Left lung (tissue), 10 donors: Measurements from ENCODE around the gene WDR59. TPM values are rescaled to one million over a fixed set of nuclear protein-coding genes. Genes with fewer than 3 reads are reported as not detected.
"Not testable (repeated sequence)": the region's sequence is repeated elsewhere in the genome, so short reads cannot be mapped to it uniquely, and the experiment has no call there.

Experiments
- ATAC-seq: fragments of 200-7000 bp; cut with Tn5 transposase; one replicate; pipeline ENCODE4 v1.9.1; 2020; ENCODE audit warnings: moderate library complexity
- DNase-seq, 4 donors: peaks; one replicate each; pipeline ENCODE4 v3.0.0-alpha.2; 2013 to 2020
- H3K27ac ChIP-seq, 2 donors: fragments of 200-600 bp; sonication (generic) in 1 of 2; one replicate each; pipeline versions ENCODE4 v1.5.0 to v1.8.0; 2020 to 2021
- H3K27me3 ChIP-seq, 2 donors: fragments of 200-600 bp; sonication (generic) in 1 of 2; one replicate each; pipeline versions ENCODE4 v1.5.0 to v1.8.0; 2020 to 2021
- H3K36me3 ChIP-seq, 2 donors: fragments of 200-600 bp; sonication (generic) in 1 of 2; one replicate each; pipeline versions ENCODE4 v1.5.0 to v1.8.0; 2020 to 2021
- H3K4me1 ChIP-seq, 2 donors: fragments of 200-600 bp; one replicate each; pipeline ENCODE4 v1.8.0; 2021
- H3K4me3 ChIP-seq, 2 donors: fragments of 200-600 bp; sonication (generic) in 1 of 2; one replicate each; pipeline versions ENCODE4 v1.5.0 to v1.8.0; 2020 to 2021; ENCODE audit warnings: mild to moderate bottlenecking in 1 of 2
- H3K9me3 ChIP-seq, 2 donors: fragments of 200-600 bp; sonication (generic) in 1 of 2; one replicate each; pipeline versions ENCODE4 v1.5.0 to v1.8.0; 2020 to 2021
- intact Hi-C, 2 donors: fragments of 100-400 bp; cut with DNase I; formaldehyde crosslinking; loops; one replicate each; pipeline versions ENCODE4 v1.11.2 to v1.14.2; 2022
- polyA plus RNA-seq, 6 donors: library from polyadenylated mRNA; unstranded; fragments of 120-200 nt; gene quantifications; one replicate each; pipeline ENCODE4 v1.2.1, GENCODE V29; 2013; ENCODE audit not compliant: insufficient read length in 6 of 6
- total RNA-seq, 2 donors: library from RNA; stranded (reverse); fragmentation: NEBNext Ultra II Directional; extraction: Animal tissue kit (Norgen Biotek cat#: 25700); gene quantifications; one replicate each; pipeline ENCODE4 v1.2.1, GENCODE V29; 2021
- TF ChIP-seq, protein P1 (sequence below), 2 donors: fragments of 200-600 bp; sonication (generic) in 1 of 2; IDR thresholded peaks; one replicate each; pipeline versions ENCODE4 v1.5.0 to v1.8.0; 2021; ENCODE audit warnings: antibody characterized with exemption in 2 of 2
- donor health status: DM: no; HTN: yes; CAD: no.
- donor health status: DM: no; HTN: no; CAD: no.

WDR59 gene
- total and polyA plus RNA-seq, 8 donors, result 46.9 to 113 (median 97.6) TPM

DNA sequence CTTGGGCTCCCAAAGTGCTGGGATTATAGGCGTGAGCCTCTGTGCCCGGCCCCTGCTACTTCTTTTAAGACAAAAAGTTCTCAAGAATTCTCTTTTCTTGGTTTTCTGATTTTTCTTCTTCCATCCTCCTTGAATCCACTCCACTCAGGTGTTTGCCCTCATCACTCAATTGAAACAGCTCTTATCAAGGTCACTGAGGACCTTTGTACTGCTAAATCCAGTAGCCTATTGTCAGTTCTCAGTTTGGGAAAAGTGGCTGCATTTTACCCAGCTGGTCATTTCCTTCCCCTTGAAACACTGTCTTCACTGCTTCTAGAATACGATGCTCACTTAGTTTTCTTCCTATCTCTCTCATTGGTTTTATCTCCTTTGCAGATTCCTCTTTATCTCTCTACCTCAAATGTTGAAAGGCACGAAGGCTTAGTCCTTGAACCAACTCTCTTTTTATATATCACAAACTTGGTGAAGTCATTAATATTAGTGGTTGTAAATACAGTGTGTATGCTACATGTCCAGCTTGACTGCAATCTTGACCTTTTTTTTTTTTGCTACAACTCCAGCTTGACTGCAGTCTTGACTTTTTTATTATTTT, 43.7 kb upstream of the WDR59 start:
- TF ChIP-seq, protein P1, sequence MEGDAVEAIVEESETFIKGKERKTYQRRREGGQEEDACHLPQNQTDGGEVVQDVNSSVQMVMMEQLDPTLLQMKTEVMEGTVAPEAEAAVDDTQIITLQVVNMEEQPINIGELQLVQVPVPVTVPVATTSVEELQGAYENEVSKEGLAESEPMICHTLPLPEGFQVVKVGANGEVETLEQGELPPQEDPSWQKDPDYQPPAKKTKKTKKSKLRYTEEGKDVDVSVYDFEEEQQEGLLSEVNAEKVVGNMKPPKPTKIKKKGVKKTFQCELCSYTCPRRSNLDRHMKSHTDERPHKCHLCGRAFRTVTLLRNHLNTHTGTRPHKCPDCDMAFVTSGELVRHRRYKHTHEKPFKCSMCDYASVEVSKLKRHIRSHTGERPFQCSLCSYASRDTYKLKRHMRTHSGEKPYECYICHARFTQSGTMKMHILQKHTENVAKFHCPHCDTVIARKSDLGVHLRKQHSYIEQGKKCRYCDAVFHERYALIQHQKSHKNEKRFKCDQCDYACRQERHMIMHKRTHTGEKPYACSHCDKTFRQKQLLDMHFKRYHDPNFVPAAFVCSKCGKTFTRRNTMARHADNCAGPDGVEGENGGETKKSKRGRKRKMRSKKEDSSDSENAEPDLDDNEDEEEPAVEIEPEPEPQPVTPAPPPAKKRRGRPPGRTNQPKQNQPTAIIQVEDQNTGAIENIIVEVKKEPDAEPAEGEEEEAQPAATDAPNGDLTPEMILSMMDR (IDR thresholded peaks at IDR 0.05), result no peak
- DNase-seq, result no peak
- Histone ChIP-seq H3K27ac (no peak overlapping the region), H3K4me1 (peaks cover 0 to 37% of the 10 kb centered on the region in 2 donors), H3K36me3 (no peaks in the 10 kb centered on the region), H3K4me3 (no peak overlapping the region), H3K27me3 (no peaks in the 10 kb centered on the region), H3K9me3 (no peaks in the 10 kb centered on the region)
- no peak for ATAC-seq
- intact Hi-C loops, result no loop called here

DNA sequence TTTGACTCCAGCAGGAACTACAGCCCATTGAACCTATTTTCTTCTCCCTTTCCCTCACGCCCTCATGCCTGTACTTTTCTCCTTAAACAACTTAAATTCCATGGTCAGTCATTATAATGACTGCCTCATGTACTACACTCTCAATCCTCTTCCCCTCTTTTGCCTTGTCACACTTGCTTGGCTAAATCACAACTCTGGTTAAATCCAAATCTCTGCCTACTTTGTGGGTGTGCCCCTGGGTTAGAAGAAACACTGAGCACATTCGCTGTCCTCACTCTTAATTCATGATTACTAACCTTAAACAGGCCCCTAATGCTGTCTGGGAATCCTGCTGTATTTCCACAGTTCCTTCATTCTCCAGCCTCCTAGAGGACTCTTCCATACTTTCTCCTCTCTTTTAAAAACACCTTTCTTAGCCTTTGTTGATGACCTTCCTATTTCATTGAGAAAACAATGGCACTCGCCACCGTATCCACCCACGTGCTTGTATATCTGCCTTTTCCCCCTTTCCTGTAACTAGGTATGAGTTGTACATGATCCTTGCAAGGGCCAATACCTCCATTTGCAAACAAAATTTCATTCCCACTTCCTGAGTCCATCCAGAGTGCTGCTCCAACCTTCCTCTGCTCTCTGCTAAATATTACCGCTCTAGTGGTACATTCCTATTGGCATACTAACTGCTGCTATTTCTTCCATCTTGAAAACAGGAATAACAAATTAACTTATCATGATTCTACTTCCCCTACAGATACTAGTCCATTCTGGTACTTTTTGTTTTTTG, 42.8 kb upstream of the WDR59 start:
- DNase-seq (no peak), ATAC-seq (no peak)
- no peak overlapping the region for H3K4me3 ChIP-seq
- H3K4me1 ChIP-seq, result peaks cover 0 to 37% of the 10 kb centered on the region in 2 donors
- H3K9me3 ChIP-seq, result no peaks in the 10 kb centered on the region
- no peaks in the 10 kb centered on the region for H3K36me3 ChIP-seq
- TF ChIP-seq, protein P1 (IDR thresholded peaks at IDR 0.05), result no peak
- peak overlapping the region in 1 of 2 donors; percentile 80 for H3K27ac ChIP-seq
- intact Hi-C loops, result no loop called here
- no peaks in the 10 kb centered on the region for H3K27me3 ChIP-seq

DNA sequence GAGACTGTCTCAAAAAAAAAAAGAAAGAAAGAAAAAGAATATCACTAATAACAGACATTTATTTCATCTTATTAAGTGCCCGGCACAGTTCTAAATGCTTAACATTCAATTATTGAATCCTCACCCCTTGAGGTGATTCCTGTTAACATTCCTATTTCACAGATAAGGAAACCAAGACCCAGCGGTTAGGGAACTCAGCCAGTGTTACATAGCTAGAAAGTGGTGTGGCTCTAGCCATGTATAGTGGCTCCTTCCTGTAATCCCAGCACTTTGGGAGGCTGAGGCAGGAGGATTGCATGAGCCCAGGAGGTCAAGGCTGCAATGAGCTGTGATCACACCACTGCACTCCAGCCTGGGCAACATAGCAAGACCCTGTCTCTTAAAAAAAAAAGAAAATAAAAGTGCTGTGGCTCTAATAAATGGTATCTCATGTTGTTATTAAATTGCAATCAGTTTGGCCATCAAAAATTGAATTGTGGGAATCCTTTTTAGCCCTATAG, 42.0 kb upstream of the WDR59 start:
- DNase-seq (no peak), ATAC-seq (no peak)
- TF ChIP-seq, protein P1 (IDR thresholded peaks at IDR 0.05), result no peak
- no peaks in the 10 kb centered on the region for H3K9me3 ChIP-seq
- no peaks in the 10 kb centered on the region for H3K36me3 ChIP-seq
- H3K27ac ChIP-seq, result peak overlapping the region; percentile 60 to 80
- H3K4me3 ChIP-seq, result no peak overlapping the region
- intact Hi-C loops, result no loop called here
- H3K4me1 ChIP-seq, result peaks cover 0 to 37% of the 10 kb centered on the region in 2 donors
- no peaks in the 10 kb centered on the region for H3K27me3 ChIP-seq

DNA sequence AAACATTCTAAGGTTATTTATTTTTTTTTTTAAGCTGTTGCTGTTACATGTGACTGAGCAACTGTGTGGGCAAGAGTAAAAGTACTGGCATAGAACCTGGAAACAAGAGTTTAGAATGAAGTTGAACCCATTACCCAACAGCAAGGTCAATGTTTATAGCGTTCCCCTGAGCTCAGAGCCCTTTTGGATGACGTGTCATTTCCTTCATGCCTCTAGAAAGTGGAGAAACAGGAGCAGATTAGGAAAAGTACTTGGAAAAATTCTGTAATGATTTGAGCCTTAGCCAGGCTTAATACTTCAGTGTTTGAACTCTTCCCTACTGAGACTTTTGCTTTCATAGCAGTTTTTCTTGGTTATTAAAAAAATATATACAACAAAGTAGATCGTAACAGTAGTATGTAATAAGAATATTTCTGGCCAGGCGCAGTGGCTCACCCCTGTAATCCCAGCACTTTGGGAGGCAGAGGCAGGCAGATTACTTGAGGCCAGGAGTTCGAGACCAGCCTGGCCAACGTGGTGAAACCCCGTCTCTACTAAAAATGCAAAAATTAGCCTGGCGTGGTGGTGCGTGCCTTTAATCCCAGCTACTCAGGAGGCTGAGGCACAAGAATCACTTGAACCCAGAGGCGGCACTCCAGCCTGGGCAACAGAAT, 41.4 kb upstream of the WDR59 start:
- DNase-seq (peak in 2 of 4 donors; percentile 84 to 90), ATAC-seq (peak; percentile 84)
- intact Hi-C loops, H3K36me3 ChIP-seq, H3K4me3 ChIP-seq, H3K27me3 ChIP-seq, H3K9me3 ChIP-seq: not testable (repeated sequence)
- Histone ChIP-seq H3K27ac (peak overlapping the region; percentile 60 to 80), H3K4me1 (peaks cover 0 to 37% of the 10 kb centered on the region in 2 donors)

DNA sequence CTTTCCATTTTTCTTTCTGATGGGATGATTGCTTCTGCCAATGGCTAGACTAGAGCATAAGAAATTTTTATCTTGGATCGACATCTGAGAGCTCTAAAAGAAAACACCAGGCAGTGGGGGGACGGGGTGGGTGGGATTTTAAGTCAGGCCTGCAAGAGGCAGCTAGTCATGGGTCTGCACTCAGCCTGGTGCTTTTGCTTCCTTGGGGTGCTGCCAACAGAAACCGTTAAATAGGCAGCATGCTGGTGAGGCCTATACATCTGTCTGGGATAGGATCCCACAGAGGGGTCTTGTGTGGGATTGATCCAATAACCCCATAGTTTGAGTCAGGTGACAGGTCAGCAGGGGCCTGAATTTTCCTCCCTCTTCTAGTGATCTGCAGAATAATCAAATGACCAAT, 40.8 kb upstream of the WDR59 start:
- TF ChIP-seq, protein P1 (IDR thresholded peaks at IDR 0.05), result no peak
- H3K36me3 ChIP-seq, result no peaks in the 10 kb centered on the region
- peaks cover 0 to 7% of the 10 kb centered on the region in 2 donors for H3K9me3 ChIP-seq
- H3K4me1 ChIP-seq, result peaks cover 0 to 37% of the 10 kb centered on the region in 2 donors
- peak; percentile 16 for ATAC-seq
- intact Hi-C loops, result no loop called here
- H3K27ac ChIP-seq, result peak overlapping the region; percentile 60 to 80
- no peak overlapping the region for H3K4me3 ChIP-seq
- peak in 1 of 4 donors; percentile 35 for DNase-seq
- no peaks in the 10 kb centered on the region for H3K27me3 ChIP-seq
